Gastroesophageal sphincter (tissue), 3 donors: ENCODE results near the gene NTN3.

Source experiments
- CTCF ChIP-seq, 4 experiments: fragments of 200-600 bp in 2 of 4; fragments of 450-650 bp in 2 of 4; sonication (generic) in 1 of 4; IDR thresholded peaks; one replicate each; pipeline ENCODE4 v1.5.1; 2017 to 2019; ENCODE audit warnings: antibody characterized with exemption in 4 of 4, mild to moderate bottlenecking in 2 of 4, moderate library complexity in 2 of 4
- EP300 ChIP-seq: sonication (generic); formaldehyde crosslinking; IDR thresholded peaks from one replicate; pipeline ENCODE4 v1.6.1; 2017; ENCODE audit warnings: antibody characterized with exemption, mild to moderate bottlenecking
- POLR2A ChIP-seq, 2 donors: fragments of 450-650 bp; IDR thresholded peaks; one replicate each; pipeline ENCODE4 v1.6.1; 2017; ENCODE audit warnings: antibody characterized with exemption in 2 of 2, mild to moderate bottlenecking in 2 of 2, moderate library complexity in 1 of 2

GRCh38 chr16:2432801-2433505, 38.1 kb upstream of the NTN3 start:
- TF ChIP-seq CTCF (IDR thresholded peaks at IDR 0.05) (no peak), EP300 (no peak), POLR2A (IDR thresholded peaks at IDR 0.05) (no peak)
